K562 (cell line): Measurements from ENCODE around the gene HYOU1.

ENCODE experiments used
- ELF1 ChIP-seq: fragments of 200-800 bp; sonication (Bioruptor generic); IDR thresholded peaks from 2 replicates; pipeline ENCODE4 v1.6.1; 2016; ENCODE audit warnings: missing genetic modification characterization, missing compliant biosample characterization
- GATA2 ChIP-seq: sonication (generic); formaldehyde crosslinking; IDR thresholded peaks from 2 replicates; pipeline ENCODE4 v1.4.0; 2020; ENCODE audit warnings: mild to moderate bottlenecking, missing genetic modification reagents
- JUND ChIP-seq, 2 experiments: IDR thresholded peaks; 2 replicates in 1 of 2; 3 replicates in 1 of 2; pipeline ENCODE4 v1.6.1; 2011; ENCODE audit warnings: borderline replicate concordance in 2 of 2, low read depth in 2 of 2, low read length in 2 of 2, improper control_type of control experiment in 1 of 2, missing biosample characterization in 1 of 2, missing genetic modification characterization in 1 of 2, missing genetic modification reagents in 1 of 2
- KDM5B ChIP-seq: fragments of 200-600 bp; sonication (generic); IDR thresholded peaks from 2 replicates; pipeline ENCODE4 v1.6.1; 2012; ENCODE audit warnings: low read depth, mild to moderate bottlenecking, moderate library complexity, low read length, control low read depth, inconsistent platforms; ENCODE audit not compliant: insufficient replicate concordance
- POLR2A ChIP-seq: fragments of 450-650 bp; conservative IDR thresholded peaks from 2 replicates; pipeline ENCODE4 v1.6.1; 2016
- TF ChIP-seq, protein P1 (sequence below): fragments of 250-450 bp; sonication (Bioruptor Pico); IDR thresholded peaks from 2 replicates; pipeline ENCODE4 v1.8.0; 2022; ENCODE audit warnings: inconsistent platforms, mild to moderate bottlenecking, moderate library complexity, borderline replicate concordance
- TF ChIP-seq, protein P2 (sequence below), 2 experiments: fragments of 200-800 bp in 1 of 2; sonication (Bioruptor generic) in 1 of 2; sonication (generic) in 1 of 2; formaldehyde crosslinking in 1 of 2; IDR thresholded peaks in 1 of 2; conservative IDR thresholded peaks in 1 of 2; 2 replicates each; pipeline versions ENCODE4 v1.5.0 to v1.6.1; 2016 to 2020; ENCODE audit warnings: missing compliant biosample characterization in 1 of 2, missing genetic modification characterization in 1 of 2, missing genetic modification reagents in 1 of 2
- TF ChIP-seq, protein P3 (sequence below), 2 experiments: fragments of 450-650 bp in 1 of 2; sonication (generic) in 1 of 2; formaldehyde crosslinking in 1 of 2; IDR thresholded peaks; 2 replicates each; pipeline versions ENCODE4 v1.7.1 to v1.9.0; 2016 to 2022; ENCODE audit warnings: inconsistent platforms in 1 of 2, mild to moderate bottlenecking in 1 of 2, missing genetic modification reagents in 1 of 2

DNA sequence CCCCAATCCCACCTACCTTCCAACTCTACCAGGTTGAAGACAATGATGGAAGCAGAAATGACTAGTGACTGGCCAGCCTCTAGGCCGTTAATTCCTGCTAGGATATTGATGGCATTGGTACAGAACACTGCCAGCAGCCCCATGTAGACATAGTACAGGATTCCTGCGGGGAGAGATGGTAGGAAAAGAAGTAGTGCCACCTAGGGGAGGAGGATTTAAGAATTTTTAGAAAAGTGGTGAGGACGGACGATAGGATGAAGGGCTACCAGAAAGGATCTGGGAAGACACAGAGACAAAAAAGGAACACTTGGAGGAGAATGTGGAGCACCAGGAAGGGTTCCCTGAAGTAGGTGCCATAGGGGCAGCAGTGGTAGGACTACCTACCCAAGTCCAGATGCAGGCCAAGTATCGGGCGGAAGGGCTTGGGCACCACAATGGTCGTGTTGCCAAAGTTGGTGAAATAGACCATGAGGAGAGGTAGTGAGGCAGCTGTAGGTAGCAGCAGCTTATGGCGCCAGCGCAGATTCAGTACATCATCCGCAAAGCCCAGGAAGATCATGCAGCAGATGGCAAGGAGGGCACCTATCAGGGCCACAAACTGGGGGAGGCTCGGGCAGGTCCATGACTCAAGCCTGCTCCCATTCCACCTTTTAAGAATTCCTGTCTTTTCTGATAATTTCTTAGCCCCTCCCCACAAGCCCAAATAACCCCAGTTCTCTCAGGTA lies 43.4 kb upstream of the HYOU1 start:
- TF ChIP-seq, protein P1, sequence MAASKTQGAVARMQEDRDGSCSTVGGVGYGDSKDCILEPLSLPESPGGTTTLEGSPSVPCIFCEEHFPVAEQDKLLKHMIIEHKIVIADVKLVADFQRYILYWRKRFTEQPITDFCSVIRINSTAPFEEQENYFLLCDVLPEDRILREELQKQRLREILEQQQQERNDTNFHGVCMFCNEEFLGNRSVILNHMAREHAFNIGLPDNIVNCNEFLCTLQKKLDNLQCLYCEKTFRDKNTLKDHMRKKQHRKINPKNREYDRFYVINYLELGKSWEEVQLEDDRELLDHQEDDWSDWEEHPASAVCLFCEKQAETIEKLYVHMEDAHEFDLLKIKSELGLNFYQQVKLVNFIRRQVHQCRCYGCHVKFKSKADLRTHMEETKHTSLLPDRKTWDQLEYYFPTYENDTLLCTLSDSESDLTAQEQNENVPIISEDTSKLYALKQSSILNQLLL = no peak
- no peak for TF ChIP-seq POLR2A
- TF ChIP-seq GATA2 (CRISPR knock-in tag) = no peak
- TF ChIP-seq, protein P2, sequence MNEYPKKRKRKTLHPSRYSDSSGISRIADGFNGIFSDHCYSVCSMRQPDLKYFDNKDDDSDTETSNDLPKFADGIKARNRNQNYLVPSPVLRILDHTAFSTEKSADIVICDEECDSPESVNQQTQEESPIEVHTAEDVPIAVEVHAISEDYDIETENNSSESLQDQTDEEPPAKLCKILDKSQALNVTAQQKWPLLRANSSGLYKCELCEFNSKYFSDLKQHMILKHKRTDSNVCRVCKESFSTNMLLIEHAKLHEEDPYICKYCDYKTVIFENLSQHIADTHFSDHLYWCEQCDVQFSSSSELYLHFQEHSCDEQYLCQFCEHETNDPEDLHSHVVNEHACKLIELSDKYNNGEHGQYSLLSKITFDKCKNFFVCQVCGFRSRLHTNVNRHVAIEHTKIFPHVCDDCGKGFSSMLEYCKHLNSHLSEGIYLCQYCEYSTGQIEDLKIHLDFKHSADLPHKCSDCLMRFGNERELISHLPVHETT (CRISPR knock-in tag; conservative IDR thresholded peaks at IDR 0.05 in 1 of 2, IDR thresholded peaks at IDR 0.05 in 1 of 2) = no peak
- no peak for TF ChIP-seq KDM5B
- TF ChIP-seq ELF1 (tag) = no peak
- TF ChIP-seq, protein P3, sequence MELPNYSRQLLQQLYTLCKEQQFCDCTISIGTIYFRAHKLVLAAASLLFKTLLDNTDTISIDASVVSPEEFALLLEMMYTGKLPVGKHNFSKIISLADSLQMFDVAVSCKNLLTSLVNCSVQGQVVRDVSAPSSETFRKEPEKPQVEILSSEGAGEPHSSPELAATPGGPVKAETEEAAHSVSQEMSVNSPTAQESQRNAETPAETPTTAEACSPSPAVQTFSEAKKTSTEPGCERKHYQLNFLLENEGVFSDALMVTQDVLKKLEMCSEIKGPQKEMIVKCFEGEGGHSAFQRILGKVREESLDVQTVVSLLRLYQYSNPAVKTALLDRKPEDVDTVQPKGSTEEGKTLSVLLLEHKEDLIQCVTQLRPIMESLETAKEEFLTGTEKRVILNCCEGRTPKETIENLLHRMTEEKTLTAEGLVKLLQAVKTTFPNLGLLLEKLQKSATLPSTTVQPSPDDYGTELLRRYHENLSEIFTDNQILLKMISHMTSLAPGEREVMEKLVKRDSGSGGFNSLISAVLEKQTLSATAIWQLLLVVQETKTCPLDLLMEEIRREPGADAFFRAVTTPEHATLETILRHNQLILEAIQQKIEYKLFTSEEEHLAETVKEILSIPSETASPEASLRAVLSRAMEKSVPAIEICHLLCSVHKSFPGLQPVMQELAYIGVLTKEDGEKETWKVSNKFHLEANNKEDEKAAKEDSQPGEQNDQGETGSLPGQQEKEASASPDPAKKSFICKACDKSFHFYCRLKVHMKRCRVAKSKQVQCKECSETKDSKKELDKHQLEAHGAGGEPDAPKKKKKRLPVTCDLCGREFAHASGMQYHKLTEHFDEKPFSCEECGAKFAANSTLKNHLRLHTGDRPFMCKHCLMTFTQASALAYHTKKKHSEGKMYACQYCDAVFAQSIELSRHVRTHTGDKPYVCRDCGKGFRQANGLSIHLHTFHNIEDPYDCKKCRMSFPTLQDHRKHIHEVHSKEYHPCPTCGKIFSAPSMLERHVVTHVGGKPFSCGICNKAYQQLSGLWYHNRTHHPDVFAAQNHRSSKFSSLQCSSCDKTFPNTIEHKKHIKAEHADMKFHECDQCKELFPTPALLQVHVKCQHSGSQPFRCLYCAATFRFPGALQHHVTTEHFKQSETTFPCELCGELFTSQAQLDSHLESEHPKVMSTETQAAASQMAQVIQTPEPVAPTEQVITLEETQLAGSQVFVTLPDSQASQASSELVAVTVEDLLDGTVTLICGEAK (IDR thresholded peaks at IDR 0.05) = no peak
- TF ChIP-seq, protein P3 (CRISPR knock-in tag; IDR thresholded peaks at IDR 0.05) = no peak
- TF ChIP-seq JUND (IDR thresholded peaks at IDR 0.05; ENCODE audit: borderline replicate concordance, low read depth, low read length) = no peak; the same call in 1 of the 2 replicates
- no peak for TF ChIP-seq JUND (tag; IDR thresholded peaks at IDR 0.05; ENCODE audit: borderline replicate concordance, low read depth, low read length)
